ENCODE measurements around the gene NPFF.
"Not testable (repeated sequence)": the region's sequence is repeated elsewhere in the genome, so short reads cannot be mapped to it uniquely, and the experiment has no call there.

The NPFF gene

DNA sequence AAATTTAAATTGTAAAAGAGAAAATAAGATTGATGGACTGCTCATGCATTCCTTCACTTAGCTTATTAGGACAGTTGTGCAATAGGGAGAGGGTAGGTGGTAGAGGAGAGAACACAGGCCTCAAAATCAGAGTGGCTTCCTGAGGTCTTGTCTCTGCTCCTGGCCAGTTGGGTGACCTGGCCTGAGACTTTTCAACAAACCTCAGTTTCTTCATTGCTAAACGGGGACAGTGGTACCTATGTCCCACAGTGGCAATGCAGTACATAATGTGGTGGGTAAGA, 10.6 kb downstream of the NPFF start:
- no peak for DNase-seq (ENCODE audit: low read depth in 3 of 3)

DNA sequence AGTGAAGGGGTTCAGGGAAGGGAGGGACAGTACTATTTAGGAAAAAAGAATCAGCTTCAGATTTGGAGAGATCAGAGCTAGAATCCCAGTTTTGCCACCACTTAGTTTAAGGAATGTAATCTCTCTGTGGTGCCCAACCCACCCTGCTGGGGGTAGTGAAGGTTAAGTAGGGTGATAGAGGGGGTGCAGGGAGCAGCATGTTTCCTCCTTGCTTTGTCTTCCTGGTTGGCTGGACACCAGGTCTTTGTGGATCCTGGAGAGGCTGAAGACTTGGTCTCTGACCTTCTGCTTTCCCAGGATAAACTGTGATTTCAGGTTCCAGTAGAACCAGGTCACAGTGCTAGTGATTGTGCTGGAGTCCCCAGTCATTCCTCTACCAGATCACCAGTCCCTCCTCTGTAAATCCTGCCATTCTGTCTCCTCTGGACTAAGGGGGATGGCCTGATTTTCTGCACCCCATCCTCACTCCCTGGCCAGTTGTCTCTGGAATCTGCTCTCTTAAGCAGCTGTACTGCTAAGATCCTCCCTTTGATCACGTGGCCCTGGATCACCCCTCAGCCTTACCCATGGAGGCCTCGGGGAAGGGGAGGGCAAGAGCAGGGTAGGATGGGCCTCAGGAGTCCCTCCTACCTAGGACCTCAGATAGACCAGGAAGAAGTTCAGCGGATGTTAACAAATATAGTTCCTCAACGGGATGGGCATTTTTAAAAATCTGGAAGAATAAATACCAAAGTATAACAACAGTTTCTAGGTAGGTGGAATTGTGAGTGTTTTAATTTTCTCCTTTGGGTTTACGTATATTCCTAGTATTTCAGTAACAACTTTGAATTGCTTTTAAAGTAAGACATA, 11.2 kb downstream of the NPFF start:
- no peak for DNase-seq (ENCODE audit: low read depth in 3 of 3)

DNA sequence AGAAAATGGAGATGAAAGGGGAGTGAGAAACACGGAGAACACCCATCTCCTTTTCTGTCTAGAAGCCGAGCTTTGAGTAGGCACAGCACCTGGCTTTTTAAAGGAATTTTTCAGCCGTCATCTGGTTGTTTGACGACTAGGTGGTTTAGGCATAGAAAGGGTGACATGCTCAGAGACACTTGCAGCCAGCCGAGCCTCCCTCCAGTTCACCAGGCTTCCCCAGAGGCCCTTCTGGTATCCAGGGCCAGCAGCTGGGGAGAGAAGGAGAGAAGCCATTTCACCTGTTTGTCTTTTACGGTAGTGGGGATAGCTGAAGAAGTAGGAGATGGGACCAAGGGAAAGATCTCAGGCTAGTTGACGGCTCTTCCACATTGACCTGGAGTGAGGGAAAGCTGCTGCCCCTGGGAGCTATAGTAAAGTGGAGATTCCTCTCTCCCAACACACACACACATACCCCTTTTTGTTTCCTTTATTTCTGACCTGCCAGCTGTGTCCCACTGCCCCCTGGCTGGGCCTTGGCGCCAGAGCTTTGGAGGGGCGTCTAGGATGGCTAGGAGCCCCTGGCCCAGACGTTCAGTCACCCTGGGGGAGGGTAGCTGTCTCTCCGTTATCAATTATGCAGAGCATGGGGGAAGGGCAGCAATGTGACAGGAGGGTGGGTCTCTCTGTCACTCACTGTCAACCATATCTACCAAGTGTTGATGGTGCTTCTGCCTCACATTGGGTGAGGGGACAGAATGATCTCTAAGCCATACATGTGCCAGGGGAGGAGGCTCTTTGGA, 13.5 kb downstream of the NPFF start:
- DNase-seq (ENCODE audit: low read depth in 3 of 3), result no peak

DNA sequence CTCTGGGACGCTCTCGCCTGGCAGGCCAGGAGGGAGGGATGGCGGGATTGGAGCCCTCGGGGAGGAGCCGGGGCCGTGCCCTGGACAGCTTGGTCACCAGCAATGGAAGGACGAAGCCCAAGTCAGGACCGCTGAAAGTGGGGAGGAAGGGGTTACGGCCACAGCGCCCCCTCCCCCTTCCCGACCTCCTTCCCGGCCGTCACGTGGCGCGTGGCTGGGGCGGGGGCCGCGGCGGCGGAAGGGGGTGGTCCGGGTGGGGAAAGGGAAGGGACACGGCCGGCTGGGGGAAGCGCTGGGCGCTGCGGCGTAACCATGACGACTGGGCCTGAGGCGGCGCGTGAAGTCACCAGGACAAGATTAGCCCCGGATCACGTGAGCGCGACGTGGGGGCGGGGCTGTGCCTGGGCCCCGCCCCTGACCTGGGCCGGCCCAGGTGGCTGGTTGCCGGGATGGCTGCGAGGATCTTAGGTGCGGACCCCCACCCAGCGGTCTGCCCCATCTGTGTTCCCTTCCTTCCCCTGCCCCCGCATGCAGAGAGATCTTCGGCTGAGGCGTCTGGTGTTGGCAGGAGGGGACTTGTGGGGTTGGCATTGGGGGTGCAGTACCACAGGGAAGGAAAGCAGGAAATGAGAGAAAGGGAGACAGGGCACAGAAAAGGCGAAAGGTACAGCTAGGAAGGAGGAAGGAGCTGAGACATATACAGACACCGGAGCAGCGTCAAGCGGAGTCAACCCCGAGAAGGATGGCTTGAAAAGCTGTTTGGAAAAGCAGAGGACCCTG, 14.3 kb downstream of the NPFF start:
- peak; percentile 71 to 84 (median 72) for DNase-seq (ENCODE audit: low read depth in 3 of 3)

DNA sequence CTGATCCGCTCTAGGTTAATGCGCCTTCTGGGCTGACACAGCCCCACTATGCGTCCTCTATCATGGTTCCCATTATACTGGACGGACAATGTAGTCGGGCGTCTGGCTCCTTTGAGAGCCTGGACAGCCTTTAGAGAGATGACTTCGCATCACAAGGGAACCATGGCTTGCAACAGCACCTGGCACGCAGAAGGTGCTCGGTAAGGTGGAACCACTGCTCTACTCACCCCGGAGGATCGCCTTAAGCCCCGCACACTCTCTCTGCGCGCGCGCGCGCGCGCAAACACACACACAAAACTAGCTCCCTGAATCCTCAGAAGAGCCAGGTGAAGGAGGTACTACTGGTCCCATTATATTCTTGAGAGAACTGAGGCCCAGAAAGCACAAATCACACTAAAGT, 15.1 kb downstream of the NPFF start:
- DNase-seq (ENCODE audit: low read depth in 3 of 3), result no peak

DNA sequence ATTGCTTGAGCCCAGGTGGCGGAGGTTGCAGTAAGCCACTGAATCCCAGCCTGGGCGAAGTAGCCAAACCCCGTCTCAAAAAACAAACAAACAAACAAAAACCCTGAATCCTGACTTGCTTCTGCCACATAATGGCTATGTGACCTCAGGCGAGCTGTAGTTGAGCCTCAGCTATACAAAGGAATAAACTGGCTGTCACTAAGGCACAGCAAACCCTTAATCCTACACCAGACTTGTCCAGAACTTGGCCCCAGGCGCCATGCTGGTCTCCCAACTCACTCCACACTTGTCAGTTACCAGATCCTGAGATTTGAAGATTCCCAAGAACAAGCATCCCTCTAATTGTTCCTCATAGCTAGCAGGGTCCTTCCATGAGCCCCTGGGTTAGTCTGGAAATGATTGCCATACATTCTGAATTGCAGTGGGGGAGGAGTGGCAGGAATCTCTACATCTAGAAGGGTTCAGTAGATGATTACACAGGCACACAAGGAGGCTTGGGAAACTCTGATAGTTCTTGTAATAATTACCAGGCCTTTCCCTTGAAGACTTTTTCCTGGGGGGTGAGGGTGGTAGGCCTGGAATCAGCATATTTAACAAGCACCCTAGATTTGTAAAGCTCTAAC, 17.9 kb downstream of the NPFF start:
- no peak for DNase-seq (ENCODE audit: low read depth in 3 of 3)

DNA sequence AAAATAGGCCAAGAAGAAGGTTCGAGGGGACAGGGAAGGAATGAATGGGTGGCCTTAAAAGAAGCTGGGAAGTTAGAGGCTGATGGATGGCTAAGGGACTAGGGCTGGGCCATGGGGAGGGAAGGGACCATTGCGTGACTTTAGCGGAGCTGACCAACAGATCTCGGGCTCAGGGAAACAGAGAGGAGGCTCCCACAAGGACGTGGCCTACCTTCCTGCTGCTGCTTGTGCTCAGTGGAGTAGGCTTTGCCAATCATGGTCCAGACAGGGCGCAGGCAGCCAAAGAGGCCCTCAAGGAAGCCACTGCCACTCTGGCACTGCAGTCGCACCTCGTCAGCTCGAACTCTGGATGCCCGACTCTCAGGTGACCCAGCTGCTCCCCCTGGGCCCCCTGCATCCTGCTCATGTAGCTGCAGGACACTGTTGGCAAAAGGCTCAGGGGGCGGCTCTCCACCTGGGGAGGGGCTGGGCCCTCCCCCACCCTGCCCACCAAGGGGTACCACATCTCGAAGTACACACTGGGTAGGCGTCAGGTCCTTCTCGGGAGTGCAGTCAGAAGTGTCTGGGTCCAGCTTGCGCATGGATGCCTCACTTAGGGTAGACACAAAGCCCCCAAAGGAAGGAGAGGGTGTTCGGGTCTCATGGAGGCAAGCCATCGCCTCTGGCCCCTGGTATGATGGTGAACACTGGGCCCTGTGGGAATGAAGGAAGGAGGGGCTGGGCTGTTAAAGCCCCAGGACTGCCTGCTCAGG, 20.4 kb downstream of the NPFF start:
- no peak for DNase-seq (ENCODE audit: low read depth in 3 of 3)

DNA sequence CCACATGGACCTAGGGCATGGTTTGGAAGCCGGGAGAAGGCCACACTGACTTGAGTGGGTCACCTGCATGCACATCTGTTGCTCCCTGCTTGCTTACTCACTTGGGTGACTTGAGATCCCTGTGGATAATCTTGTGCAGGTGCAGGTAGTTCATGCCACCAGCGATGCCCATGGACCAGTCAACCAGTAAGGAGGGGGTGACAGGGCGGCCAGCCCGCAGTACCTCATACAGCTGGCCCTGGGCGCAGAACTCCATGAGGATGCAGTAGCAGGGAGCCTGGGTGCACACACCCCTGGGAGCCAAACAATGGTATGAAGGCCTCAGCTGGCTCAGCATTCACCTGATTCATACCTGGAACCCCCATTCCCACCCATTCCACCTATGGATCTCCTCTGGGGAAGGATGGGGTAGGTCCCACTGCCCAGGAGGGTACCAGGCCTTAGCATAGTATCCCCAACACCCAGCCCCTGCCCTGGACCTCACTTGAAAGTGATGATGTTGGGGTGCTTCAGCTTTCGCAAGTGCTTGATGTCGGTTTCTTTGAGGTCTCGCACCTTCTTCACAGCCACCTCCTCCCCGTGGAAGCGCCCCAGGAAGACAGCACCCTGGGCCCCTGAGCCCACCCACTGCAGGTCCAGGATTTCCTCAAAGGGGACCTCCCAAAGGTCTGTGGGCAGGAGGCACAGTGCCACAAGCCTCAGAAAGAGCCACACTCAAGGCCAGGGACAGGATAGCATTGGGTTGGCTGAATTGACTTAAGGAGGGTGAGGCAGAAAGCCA, 21.1 kb downstream of the NPFF start:
- no peak for DNase-seq (ENCODE audit: low read depth in 3 of 3)

DNA sequence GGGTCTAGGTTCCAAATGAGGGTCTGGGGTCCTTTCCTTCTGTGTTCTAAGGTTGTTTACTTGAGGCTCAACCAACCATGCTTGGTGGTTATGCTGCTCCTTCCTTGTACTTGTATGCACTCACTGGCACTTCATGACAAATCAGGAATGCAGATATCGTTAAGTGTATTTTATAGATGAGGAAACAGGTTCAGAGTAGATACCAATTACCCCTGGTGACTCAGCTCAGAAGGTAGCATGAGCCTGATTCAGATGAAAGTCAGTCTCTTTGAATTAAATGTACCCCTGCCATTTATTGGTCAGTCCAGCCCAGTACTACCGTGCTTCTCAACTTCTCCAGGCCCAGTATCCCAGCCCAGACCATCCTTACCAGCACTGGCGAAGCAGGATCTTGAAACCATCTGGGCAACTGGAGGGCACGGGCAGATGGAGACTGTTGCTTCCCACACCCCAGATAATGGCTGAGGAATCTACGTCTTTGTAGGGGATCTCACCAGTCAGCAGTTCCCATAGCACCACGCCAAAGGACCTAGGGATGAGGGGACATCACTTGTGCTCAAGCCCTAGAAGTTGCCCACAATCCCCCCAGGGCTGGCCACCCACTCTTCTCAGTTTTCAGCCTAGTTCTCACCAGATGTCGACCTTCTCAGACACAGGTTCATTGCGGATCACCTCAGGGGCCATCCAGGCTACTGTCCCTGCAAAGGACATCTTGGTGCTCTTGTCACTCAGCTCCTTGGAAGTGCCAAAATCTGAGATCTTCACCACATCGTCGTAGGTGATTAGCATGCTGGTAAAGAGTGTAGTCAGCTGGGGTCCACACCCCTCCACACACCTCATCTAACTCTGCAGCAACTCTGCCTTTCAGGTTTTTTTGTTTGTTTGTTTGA, 22.4 kb downstream of the NPFF start:
- no peak for DNase-seq (ENCODE audit: low read depth in 3 of 3)

DNA sequence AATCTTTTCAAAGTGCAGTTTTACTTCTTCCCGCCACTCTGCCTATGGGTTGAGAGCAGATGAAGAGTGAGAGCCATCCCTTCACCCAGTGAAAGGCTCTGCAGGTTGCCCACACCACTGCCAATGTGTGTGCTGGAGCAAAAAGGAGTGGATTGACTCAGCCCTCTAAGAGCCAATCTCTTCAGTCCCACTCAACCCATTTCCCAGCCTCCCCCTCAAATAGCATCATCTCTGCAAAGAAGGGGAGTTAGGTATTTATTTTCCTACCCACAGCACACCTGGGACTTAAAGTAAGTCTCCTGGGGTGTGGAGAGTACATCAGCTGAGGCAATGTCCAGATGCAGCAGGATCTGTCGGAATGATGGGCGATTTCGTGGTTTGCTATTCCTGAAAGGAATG, 23.3 kb downstream of the NPFF start:
- no peak for DNase-seq (ENCODE audit: low read depth in 3 of 3)

DNA sequence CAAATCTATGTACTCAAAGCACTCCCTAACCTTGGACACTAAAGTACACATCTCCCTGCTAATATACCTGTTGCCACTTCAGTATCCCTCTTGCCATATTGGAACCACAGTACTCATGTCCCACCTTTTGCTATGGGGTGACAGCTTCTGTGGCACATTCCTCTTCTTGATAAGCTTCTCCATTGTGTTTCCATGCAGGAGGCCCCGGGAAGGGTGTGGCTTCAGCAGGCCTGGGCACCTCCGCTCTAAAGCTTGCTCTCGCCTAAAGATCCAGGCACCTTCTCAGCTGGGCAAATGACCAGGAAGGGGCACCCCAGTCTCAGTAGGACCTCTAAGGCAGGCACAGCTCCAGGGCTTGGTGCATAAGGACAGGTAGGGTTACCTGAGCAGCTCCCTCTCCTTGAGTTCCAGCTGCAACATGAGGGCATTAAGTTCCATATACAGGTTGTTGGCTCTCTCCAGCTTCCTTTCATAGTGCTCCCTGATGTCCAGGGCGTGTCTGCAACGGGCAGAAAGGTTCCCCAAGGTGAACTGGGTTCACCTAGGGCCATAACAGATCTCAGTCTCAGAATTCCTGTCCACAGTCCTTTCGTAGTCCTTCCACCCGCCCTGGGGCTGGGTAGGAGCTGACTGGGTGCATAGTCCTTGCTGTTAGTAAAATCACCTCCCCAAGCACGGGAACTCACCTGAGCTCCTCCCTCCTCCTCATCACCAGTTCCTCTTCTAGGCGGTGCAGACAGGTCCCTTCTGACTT, 23.9 kb downstream of the NPFF start:
- DNase-seq (ENCODE audit: low read depth in 3 of 3), result no peak

DNA sequence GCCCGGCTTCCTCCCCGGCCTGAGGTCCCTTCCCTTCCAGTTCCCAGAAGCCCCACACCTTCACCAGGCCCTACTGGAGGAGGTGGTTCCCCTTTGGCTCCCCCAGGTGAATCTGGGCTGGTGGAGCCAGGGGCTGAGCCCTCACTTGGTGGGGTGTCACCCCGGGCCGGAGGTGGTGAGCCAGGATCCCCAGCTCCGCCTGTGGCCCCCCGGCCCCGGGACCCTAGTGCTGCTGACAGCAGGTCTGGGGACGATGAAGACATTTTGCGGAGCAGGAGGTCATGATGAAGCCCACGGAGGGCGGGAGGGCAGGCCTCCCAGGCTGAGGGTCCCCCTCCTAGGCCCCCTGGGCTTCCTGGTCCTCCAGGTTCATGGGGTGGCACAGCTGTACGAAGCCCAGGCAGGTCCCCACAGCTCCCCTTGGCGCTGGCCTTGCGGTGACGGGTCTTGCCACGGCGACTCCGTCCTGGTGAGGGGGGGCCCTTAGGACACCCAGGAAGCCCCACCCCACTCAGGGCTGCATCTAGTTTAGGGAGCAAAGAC, 24.6 kb downstream of the NPFF start:
- DNase-seq (ENCODE audit: low read depth in 3 of 3), result no peak

DNA sequence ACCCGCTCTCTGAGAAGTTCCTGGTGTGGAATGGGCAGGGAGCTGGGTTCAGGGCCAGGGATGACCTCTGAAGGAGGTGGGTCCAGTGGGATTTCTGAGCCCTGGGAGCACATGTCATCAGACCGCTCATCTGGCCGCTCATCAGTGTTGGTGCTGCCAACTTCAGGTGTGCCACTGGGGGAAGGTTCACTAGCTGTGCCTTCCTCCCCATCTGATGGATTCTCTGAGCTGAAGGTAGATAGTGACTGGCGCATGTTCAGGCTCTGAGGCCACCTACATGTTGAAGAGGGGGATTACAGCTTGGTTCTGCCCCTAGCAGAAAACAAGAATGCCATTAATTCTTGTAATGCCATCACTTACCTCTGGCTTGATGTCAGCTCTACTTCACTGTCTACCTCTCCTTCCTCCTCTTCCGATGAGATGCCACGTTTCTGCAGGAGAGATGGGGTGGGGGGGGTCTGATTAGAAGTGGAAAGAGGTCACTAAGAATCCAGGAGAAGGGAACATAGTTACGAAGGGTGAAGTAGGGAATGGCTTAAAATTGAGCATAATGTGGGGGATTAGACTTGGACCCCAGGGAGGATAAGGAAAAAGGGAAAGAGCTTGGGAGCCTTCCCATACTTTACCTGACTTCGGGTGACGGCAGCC, 25.2 kb downstream of the NPFF start:
- no peak for DNase-seq (ENCODE audit: low read depth in 3 of 3)

DNA sequence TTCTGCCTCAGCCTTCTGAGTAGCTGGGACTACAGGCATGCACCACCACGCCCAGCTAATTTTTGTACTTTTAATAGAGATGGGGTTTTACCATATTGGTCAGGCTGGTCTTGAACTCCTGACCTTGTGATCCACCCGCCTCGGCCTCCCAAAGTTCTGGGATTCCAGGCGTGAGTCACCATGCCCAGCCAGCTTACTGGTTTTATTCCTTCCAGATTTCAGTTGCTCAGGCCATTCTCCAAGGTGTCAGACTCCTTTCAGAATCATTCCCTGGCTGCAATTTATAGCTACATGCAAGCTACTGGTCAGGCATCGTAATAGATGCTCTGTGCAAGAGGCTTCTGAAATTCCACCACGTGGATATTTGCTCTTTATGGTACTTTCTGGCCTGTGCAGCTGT, 25.8 kb downstream of the NPFF start:
- DNase-seq (ENCODE audit: low read depth in 3 of 3), result not testable (repeated sequence)

DNA sequence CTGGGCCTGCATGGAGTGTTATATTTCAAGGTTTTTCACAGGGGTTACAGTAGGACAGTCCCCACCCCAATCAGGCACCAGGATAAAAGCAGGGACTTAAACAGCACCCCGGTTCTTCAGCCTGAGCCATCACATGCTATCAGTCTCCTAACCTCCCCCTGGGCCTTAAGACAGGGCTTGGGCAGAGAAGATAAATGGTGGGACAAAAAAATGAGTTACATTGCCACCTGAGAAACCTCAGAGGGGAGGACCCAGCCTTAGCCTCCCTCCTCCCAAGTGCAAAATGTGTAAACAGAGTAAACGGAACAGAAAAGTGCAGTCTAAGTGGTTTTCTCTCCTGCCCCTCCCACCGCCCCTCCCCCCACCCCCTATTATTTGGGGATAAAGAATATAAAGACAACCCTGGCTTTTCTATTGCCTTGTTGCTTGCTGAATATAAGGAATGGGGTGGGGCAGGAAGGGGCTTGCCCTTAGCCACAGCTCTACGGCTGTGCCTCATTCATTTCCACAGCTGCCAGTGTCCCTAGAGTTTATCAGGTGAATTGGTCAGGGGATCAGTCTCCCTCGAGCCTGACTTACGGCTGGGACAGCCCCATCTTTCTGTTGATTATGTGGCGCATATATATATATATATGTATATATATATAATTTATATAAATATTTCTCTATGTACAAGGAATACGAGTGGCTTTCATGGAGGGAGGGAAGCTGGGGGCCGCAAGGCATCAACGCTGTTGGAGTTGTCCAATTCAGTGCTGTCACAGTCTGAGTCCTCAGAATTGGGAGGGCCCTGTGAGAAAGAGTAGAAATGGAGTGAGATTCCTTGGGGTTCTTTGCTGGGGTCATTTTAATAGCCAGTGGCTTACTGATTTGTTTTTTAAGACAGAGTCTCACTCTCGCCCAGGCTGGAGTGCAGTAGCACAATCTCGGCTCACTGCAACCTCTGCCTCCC, 26.5 kb downstream of the NPFF start:
- DNase-seq (ENCODE audit: low read depth in 3 of 3), result no peak

DNA sequence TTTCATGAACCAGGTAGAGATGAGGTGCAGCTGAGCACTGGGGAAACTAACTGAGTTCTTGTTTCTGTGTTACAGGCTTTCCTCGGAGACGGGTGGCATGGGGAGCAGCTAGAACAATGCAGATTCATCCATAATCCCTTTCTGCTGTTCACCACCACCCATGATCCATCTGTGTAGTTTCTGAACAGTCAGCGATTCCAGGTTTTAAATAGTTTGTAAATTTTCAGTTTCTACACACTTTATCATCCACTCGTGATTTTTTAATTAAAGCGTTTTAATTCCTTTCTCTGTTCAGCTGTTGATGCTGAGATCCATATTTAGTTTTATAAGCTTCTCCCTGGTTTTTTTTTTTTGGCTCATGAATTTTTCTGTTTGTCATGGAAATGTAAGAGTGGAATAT, 28.0 kb downstream of the NPFF start:
- DNase-seq (ENCODE audit: low read depth in 3 of 3), result no peak

DNA sequence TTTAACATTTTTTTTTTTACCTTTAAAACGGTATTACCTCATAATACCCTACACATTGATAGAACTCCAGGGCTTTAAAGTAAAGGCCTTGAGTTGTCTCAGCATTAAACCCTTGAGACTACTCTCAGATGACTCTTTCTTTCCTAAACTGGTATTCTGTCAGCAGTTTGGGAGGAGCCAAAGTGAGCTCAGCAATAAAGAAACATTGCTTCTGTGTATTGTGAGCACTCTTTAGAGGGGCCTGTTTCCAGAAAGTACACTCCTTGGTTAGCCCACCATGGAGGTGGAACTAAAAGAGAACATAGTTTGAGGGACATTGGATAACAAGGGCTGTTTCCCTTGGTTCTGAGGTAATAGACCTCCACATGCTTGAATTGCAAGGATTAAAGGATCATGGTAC, 28.4 kb downstream of the NPFF start:
- no peak for DNase-seq (ENCODE audit: low read depth in 3 of 3)

Data from stimulated activated CD4-positive, alpha-beta T cell treated with anti-CD3 and anti-CD28 coated beads, TNF-alpha, amount 100 ng/mL, for 24 hours (primary cell).